GM12878 (cell line): Measurements from ENCODE around the gene RAC2. TPM values are rescaled to one million over a fixed set of nuclear protein-coding genes. Genes with fewer than 3 reads are reported as not detected.

Experiments used
- ATAC-seq: fragments of 200-7000 bp; cut with Tn5 transposase; 3 replicates; pipeline ENCODE4 v1.9.1; 2020; ENCODE audit warnings: mild to moderate bottlenecking, moderate library complexity
- BruUV-seq: library from RNA; stranded (reverse); fragments of 400-500 nt; replicated peaks from 2 replicates; lab custom pipeline; 2021; lab: Mats Ljungman, UMichigan
- CTCF ChIA-PET: fragments of 300-600 bp; sonication (Branson Sonifier 250); formaldehyde crosslinking; extraction: SDS; loops from one replicate; lab custom pipeline; 2021; ENCODE audit warnings: inconsistent platforms; lab: Yijun Ruan, JAX
- POLR2A ChIA-PET: fragments of 350-600 bp; formaldehyde crosslinking; extraction: SDS; loops from one replicate; lab custom pipeline; 2021; ENCODE audit warnings: inconsistent platforms; lab: Charles Lee
- RAD21 ChIA-PET: fragments of 300-600 bp; sonication (Branson Sonifier 250); formaldehyde crosslinking; loops from one replicate; lab custom pipeline; 2023; ENCODE audit warnings: antibody characterized with exemption; ENCODE audit not compliant: unreplicated experiment; lab: Charles Lee
- SMC1A ChIA-PET: fragments of 300-600 bp; sonication (Branson Sonifier 250); formaldehyde crosslinking; loops from one replicate; lab custom pipeline; 2023; ENCODE audit not compliant: unreplicated experiment, uncharacterized antibody; lab: Charles Lee
- DNase-seq: peaks from one replicate; pipeline ENCODE4 v3.0.0-alpha.2; 2011; ENCODE audit warnings: low read depth, low spot score
- FAIRE-seq: peaks from 3 replicates; lab custom pipeline; 2011; peaks lifted over from hg19 to GRCh38; lab: Jason Lieb, UNC
- H2AFZ ChIP-seq: 2 replicates; pipeline ENCODE4 v1.6.0; 2011; ENCODE audit warnings: low read depth, low read length, control low read depth; ENCODE audit not compliant: control insufficient read depth
- H3K27ac ChIP-seq: 2 replicates; pipeline ENCODE4 v1.5.1; 2011; ENCODE audit warnings: control low read depth; ENCODE audit not compliant: control insufficient read depth, insufficient read depth
- H3K27me3 ChIP-seq, 2 experiments: replicated peaks in 1 of 2; 2 replicates each; pipeline versions ENCODE4 v1.6.0 to v1.6.1; 2011; ENCODE audit warnings: low read length in 1 of 2; ENCODE audit not compliant: control insufficient read depth in 2 of 2, insufficient read depth in 2 of 2
- H3K36me3 ChIP-seq, 2 experiments: 2 replicates each; pipeline ENCODE4 v1.5.1; 2011; ENCODE audit warnings: low read length in 1 of 2; ENCODE audit not compliant: control insufficient read depth in 2 of 2, insufficient read depth in 2 of 2
- H3K4me1 ChIP-seq: 2 replicates; pipeline ENCODE4 v1.6.1; 2011; ENCODE audit warnings: mild to moderate bottlenecking, low read length, moderate library complexity, mixed read lengths; ENCODE audit not compliant: control insufficient read depth, insufficient read depth
- H3K4me2 ChIP-seq: 2 replicates; pipeline ENCODE4 v1.6.0; 2011; ENCODE audit warnings: control low read depth; ENCODE audit not compliant: control insufficient read depth, insufficient read depth
- H3K4me3 ChIP-seq: fragments of 200-600 bp; sonication (generic); 2 replicates; pipeline ENCODE4 v1.5.1; 2016
- H3K79me2 ChIP-seq: 2 replicates; pipeline ENCODE4 v1.6.0; 2011; ENCODE audit warnings: low read length; ENCODE audit not compliant: control insufficient read depth, insufficient read depth
- H3K9ac ChIP-seq: 2 replicates; pipeline ENCODE4 v1.8.0; 2011; ENCODE audit warnings: low read length, control low read depth, mixed read lengths; ENCODE audit not compliant: control insufficient read depth, insufficient read depth
- H3K9me3 ChIP-seq: replicated peaks from 3 replicates; pipeline ENCODE4 v1.5.1; 2011; ENCODE audit warnings: mild to moderate bottlenecking, low read length; ENCODE audit not compliant: control insufficient read depth, insufficient read depth
- H4K20me1 ChIP-seq: 2 replicates; pipeline ENCODE4 v1.6.0; 2011; ENCODE audit not compliant: control insufficient read depth, insufficient read depth
- CEBPZ ChIP-seq: fragments of 150-350 bp; IDR thresholded peaks from 2 replicates; pipeline ENCODE4 v1.6.1; 2016; ENCODE audit warnings: low read depth, low read length
- GATAD2B ChIP-seq: fragments of 450-650 bp; conservative IDR thresholded peaks from 2 replicates; pipeline ENCODE4 v1.6.1; 2017; ENCODE audit warnings: low read depth, mild to moderate bottlenecking, moderate library complexity
- IKZF2 ChIP-seq, 2 experiments: fragments of 450-650 bp; IDR thresholded peaks; 2 replicates each; pipeline ENCODE4 v1.6.1; 2017; ENCODE audit warnings: mild to moderate bottlenecking in 2 of 2, moderate library complexity in 2 of 2
- SUPT20H ChIP-seq: IDR thresholded peaks from 2 replicates; pipeline ENCODE4 v1.6.1; 2011; ENCODE audit warnings: low read depth, mild to moderate bottlenecking, low read length, moderate library complexity, borderline replicate concordance; ENCODE audit not compliant: control insufficient read depth
- ZZZ3 ChIP-seq: IDR thresholded peaks from 2 replicates; pipeline ENCODE4 v1.6.1; 2011; ENCODE audit warnings: low read depth; ENCODE audit not compliant: control insufficient read depth, insufficient read length
- WGBS: methylation state at CpG from one replicate; pipeline ENCODE4 v1.1.6; 2016; ENCODE audit warnings: low lambda C conversion rate; ENCODE audit not compliant: insufficient replicate concordance, insufficient coverage; ENCODE audit errors: missing lambda C conversion rate; 5-methylcytosine and 5-hydroxymethylcytosine counted together
- in situ Hi-C: fragments of 300-500 bp; cut with MboI; formaldehyde crosslinking; loops from 9 replicates; pipeline ENCODE4 v1.14.3; 2018; ENCODE audit warnings: mixed read lengths
- intact Hi-C: fragments of 100-400 bp; cut with micrococcal nuclease; formaldehyde crosslinking; loops from one replicate; pipeline ENCODE4 v1.14.2; 2022; ENCODE audit not compliant: unreplicated experiment
- polyA plus RNA-seq, 11 experiments: library from polyadenylated mRNA; depleted of rRNA in 4 of 11; unstranded in 6 of 11; stranded (reverse) in 5 of 11; fragments of >200 nt; fragmentation: Nextera tagmentation in 4 of 11; fragmentation: Illumina TruSeq in 1 of 11; extraction: Ambion mirVana in 4 of 11; extraction: Trizol in 1 of 11; gene quantifications; 1 replicate in 1 of 11; 2 replicates in 10 of 11; pipeline versions ENCODE4 v1.2.1 to v1.2.3, GENCODE V29; 2011 to 2016; ENCODE audit warnings: inconsistent platforms in 2 of 11, missing spikeins in 2 of 11, low read depth in 1 of 11
- total RNA-seq, 4 experiments: library from RNA; depleted of rRNA in 3 of 4; stranded (reverse); fragments of >200 nt in 3 of 4; fragmentation: Illumina TruSeq in 1 of 4; extraction: Trizol in 1 of 4; gene quantifications; 2 replicates each; pipeline versions ENCODE4 v1.2.1 to v1.2.3, GENCODE V29; 2013 to 2021

Gene RAC2
- total and polyA plus RNA-seq, 10 of the 15 experiments (the other 5 are each of a cell fraction or from before 2014, with no cell fraction given): 102 to 386 (median 304) TPM

DNA sequence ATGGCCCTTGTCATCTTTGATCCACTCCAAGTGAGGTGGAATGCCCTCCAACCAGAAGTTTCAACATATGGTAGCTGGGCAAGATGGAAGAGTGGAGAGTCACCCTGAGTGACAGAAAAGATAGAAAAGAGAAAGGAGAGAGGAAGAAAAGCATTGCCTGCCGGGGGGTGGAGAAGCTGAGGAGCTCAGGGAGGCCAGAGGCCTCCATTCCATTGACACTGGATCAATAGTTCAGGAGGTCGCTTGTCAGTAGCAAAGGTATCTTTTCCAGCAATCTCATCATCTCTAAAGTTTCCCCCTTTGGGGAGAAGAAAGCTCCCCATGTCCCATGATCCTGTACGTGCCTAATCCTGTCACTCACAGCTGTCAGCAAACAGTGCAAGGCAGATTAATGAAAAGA is 49.3 kb downstream of the RAC2 start:
- H3K27ac ChIP-seq: no peak overlapping the region
- H3K4me2 ChIP-seq: no peak overlapping the region
- ChIA-PET SMC1A (interaction anchor here (1.5 to 5.5 kb wide), 4 partner anchors 31 to 116 kb away, joined by 3 to 64 read pairs (median 10); partner anchors contain the start of gene IL2RB), RAD21 (interaction anchor here (0.6 to 3.2 kb wide), 3 partner anchors 30 to 66 kb away, joined by 3 to 22 read pairs (median 6); partner anchors contain the start of gene IL2RB), POLR2A (interaction anchor here (1.4 to 2.1 kb wide), 3 partner anchors 11 to 50 kb away, joined by 4 to 6 read pairs (median 5); partner anchors contain the start of genes IL2RB and RAC2), CTCF (interaction anchor here (1.3 to 6.4 kb wide), 4 partner anchors 28 to 149 kb away, joined by 3 to 53 read pairs (median 11); no protein-coding TSS in a partner anchor)
- no peak overlapping the region for H2AFZ ChIP-seq
- no peaks in the 10 kb centered on the region for H4K20me1 ChIP-seq
- TF ChIP-seq CEBPZ (no peak), IKZF2 (IDR thresholded peaks at IDR 0.05) (no peak), GATAD2B (no peak), ZZZ3 (no peak), SUPT20H (no peak)
- no peak overlapping the region for H3K9ac ChIP-seq
- H3K4me1 ChIP-seq: peaks cover 21% of the 10 kb centered on the region
- H3K9me3 ChIP-seq: no peaks in the 10 kb centered on the region; the same call in 2 of the 3 replicates
- DNase-seq: no peak
- H3K79me2 ChIP-seq: peaks cover 5% of the 10 kb centered on the region
- in situ Hi-C loops: no loop called here
- no peaks in the 10 kb centered on the region for H3K27me3 ChIP-seq
- no TSS peak for BruUV-seq
- FAIRE-seq: no peak
- no peak for ATAC-seq
- H3K4me3 ChIP-seq: no peak overlapping the region
- intact Hi-C loops: loop anchor here (1.0 to 10.0 kb wide), 3 partner anchors 28 to 410 kb away; partner anchors contain the start of gene IL2RB
- H3K36me3 ChIP-seq: no peaks in the 10 kb centered on the region
- WGBS: 74% methylated on average over 3 of the region's 3 CpGs
